ENCODE results near the gene CYB5R4. TPM values are rescaled to one million over a fixed set of nuclear protein-coding genes. Genes with fewer than 3 reads are reported as not detected.
A peak's percentile ranks its signal among the peaks of the same experiment; 100 is the strongest.

The CYB5R4 gene
- total and polyA plus RNA-seq, 2 experiments from 2014 or later = 4.1 to 17.5 TPM

- Histone ChIP-seq H4K20me1 (ENCODE audit: insufficient read depth) (peaks cover 4% of the 10 kb centered on the region; the same call in 1 of the 2 replicates), H3F3A (ENCODE audit: insufficient read depth) (no peaks in the 10 kb centered on the region), H3K4me2 (ENCODE audit: unreplicated experiment) (no peak overlapping the region), H2AFZ (no peak overlapping the region), H3K79me2 (ENCODE audit: insufficient read depth) (peaks cover 36% of the 10 kb centered on the region), H3K27me3 (replicated peaks; ENCODE audit: insufficient read depth) (no peaks in the 10 kb centered on the region), H3K9ac (no peak overlapping the region), H3K4me1 (ENCODE audit: insufficient read depth) (peaks cover 4% of the 10 kb centered on the region; the same call in 1 of the 2 replicates), H3K4me3 (no peak overlapping the region), H3K9me2 (ENCODE audit: insufficient read depth) (no peaks in the 10 kb centered on the region), H3K9me3 (ENCODE audit: low read depth) (no peaks in the 10 kb centered on the region), H3K36me3 (ENCODE audit: low read depth) (no peaks in the 10 kb centered on the region), H3K27ac (no peak overlapping the region)
- DNase-seq = no peak
- in situ Hi-C loops (cut with MboI) = loop anchor here (10.0 to 25.0 kb wide), 4 partner anchors 329 to 1461 kb away; partner anchors contain the start of gene TBX18
- 97 to 98% methylated on average over 6 of the region's 6 CpGs for WGBS, 2 experiments (ENCODE audit: low coverage in 1 of 2, low lambda C conversion rate in 2 of 2, missing lambda C conversion rate in 2 of 2)
- no peak for TF ChIP-seq EZH2phosphoT487 (IDR thresholded peaks at IDR 0.05; ENCODE audit: insufficient read depth, low read depth)
- TF ChIP-seq EZH2 (IDR thresholded peaks at IDR 0.05; ENCODE audit: insufficient read depth, poor library complexity, severe bottlenecking) = no peak
Observed at GRCh38 chr6:83875843-83876242, 16.4 kb downstream of the CYB5R4 start.

- Histone ChIP-seq H3K4me3 (no peak overlapping the region), H3F3A (ENCODE audit: insufficient read depth) (no peaks in the 10 kb centered on the region), H4K20me1 (ENCODE audit: insufficient read depth) (peaks cover 4% of the 10 kb centered on the region; the same call in 1 of the 2 replicates), H3K79me2 (ENCODE audit: insufficient read depth) (peaks cover 44% of the 10 kb centered on the region), H3K9me2 (ENCODE audit: insufficient read depth) (no peaks in the 10 kb centered on the region), H3K9ac (no peak overlapping the region), H2AFZ (no peak overlapping the region), H3K9me3 (ENCODE audit: low read depth) (no peaks in the 10 kb centered on the region), H3K27ac (no peak overlapping the region), H3K27me3 (replicated peaks; ENCODE audit: insufficient read depth) (no peaks in the 10 kb centered on the region), H3K4me1 (ENCODE audit: insufficient read depth) (peaks cover 4% of the 10 kb centered on the region; the same call in 1 of the 2 replicates), H3K36me3 (ENCODE audit: low read depth) (no peaks in the 10 kb centered on the region), H3K4me2 (ENCODE audit: unreplicated experiment) (no peak overlapping the region)
- no peak for DNase-seq
- no peak for TF ChIP-seq EZH2 (IDR thresholded peaks at IDR 0.05; ENCODE audit: insufficient read depth, poor library complexity, severe bottlenecking)
- TF ChIP-seq EZH2phosphoT487 (IDR thresholded peaks at IDR 0.05; ENCODE audit: insufficient read depth, low read depth) = no peak
- 69 to 78% methylated on average over 4 of the region's 4 CpGs for WGBS, 2 experiments (ENCODE audit: low coverage in 1 of 2, low lambda C conversion rate in 2 of 2, missing lambda C conversion rate in 2 of 2)
- in situ Hi-C loops (cut with MboI) = loop anchor here (10.0 to 25.0 kb wide), 4 partner anchors 326 to 1458 kb away; partner anchors contain the start of gene TBX18
Observed at GRCh38 chr6:83878902-83879644, 19.6 kb downstream of the CYB5R4 start.

GRCh38 chr6:83879746-83880145, 20.3 kb downstream of the CYB5R4 start:
- H3K27ac ChIP-seq = no peak overlapping the region
- no peaks in the 10 kb centered on the region for H3K9me3 ChIP-seq (ENCODE audit: low read depth)
- no peaks in the 10 kb centered on the region for H3K36me3 ChIP-seq (ENCODE audit: low read depth)
- H3K4me3 ChIP-seq = no peak overlapping the region
- no peak overlapping the region for H2AFZ ChIP-seq
- H3K79me2 ChIP-seq (ENCODE audit: insufficient read depth) = peaks cover 41% of the 10 kb centered on the region
- 67 to 73% methylated on average over 4 of the region's 4 CpGs for WGBS, 2 experiments (ENCODE audit: low coverage in 1 of 2, low lambda C conversion rate in 2 of 2, missing lambda C conversion rate in 2 of 2)
- no peak overlapping the region for H3K9ac ChIP-seq
- TF ChIP-seq EZH2phosphoT487 (IDR thresholded peaks at IDR 0.05; ENCODE audit: insufficient read depth, low read depth) (no peak), EZH2 (IDR thresholded peaks at IDR 0.05; ENCODE audit: insufficient read depth, poor library complexity, severe bottlenecking) (no peak)
- no peaks in the 10 kb centered on the region for H3K27me3 ChIP-seq (replicated peaks; ENCODE audit: insufficient read depth)
- in situ Hi-C loops (cut with MboI) = loop anchor here (10.0 to 25.0 kb wide), 4 partner anchors 325 to 1458 kb away; partner anchors contain the start of gene TBX18
- no peak overlapping the region for H3K4me2 ChIP-seq (ENCODE audit: unreplicated experiment)
- H3K4me1 ChIP-seq (ENCODE audit: insufficient read depth) = peaks cover 6% of the 10 kb centered on the region; the same call in 1 of the 2 replicates
- H3F3A ChIP-seq (ENCODE audit: insufficient read depth) = no peaks in the 10 kb centered on the region
- DNase-seq = peak; percentile 35
- H3K9me2 ChIP-seq (ENCODE audit: insufficient read depth) = no peaks in the 10 kb centered on the region
- peaks cover 4% of the 10 kb centered on the region; the same call in 1 of the 2 replicates for H4K20me1 ChIP-seq (ENCODE audit: insufficient read depth)

GRCh38 chr6:83883240-83883639, 23.8 kb downstream of the CYB5R4 start:
- WGBS, 2 experiments (ENCODE audit: low coverage in 1 of 2, low lambda C conversion rate in 2 of 2, missing lambda C conversion rate in 2 of 2) = 32 to 36% methylated on average over 2 of the region's 2 CpGs
- H3K36me3 ChIP-seq (ENCODE audit: low read depth) = no peaks in the 10 kb centered on the region
- in situ Hi-C loops (cut with MboI) = loop anchor here (25.0 kb wide), 3 partner anchors 679 to 1454 kb away; partner anchors contain the start of gene TBX18
- no peaks in the 10 kb centered on the region for H3K27me3 ChIP-seq (replicated peaks; ENCODE audit: insufficient read depth)
- H3K27ac ChIP-seq = no peak overlapping the region
- H3K9me3 ChIP-seq (ENCODE audit: low read depth) = no peaks in the 10 kb centered on the region
- TF ChIP-seq EZH2phosphoT487 (IDR thresholded peaks at IDR 0.05; ENCODE audit: insufficient read depth, low read depth) (no peak), EZH2 (IDR thresholded peaks at IDR 0.05; ENCODE audit: insufficient read depth, poor library complexity, severe bottlenecking) (no peak)
- H3F3A ChIP-seq (ENCODE audit: insufficient read depth) = no peaks in the 10 kb centered on the region
- H3K9me2 ChIP-seq (ENCODE audit: insufficient read depth) = no peaks in the 10 kb centered on the region
- H3K9ac ChIP-seq = no peak overlapping the region
- H4K20me1 ChIP-seq (ENCODE audit: insufficient read depth) = no peaks in the 10 kb centered on the region
- H3K4me2 ChIP-seq (ENCODE audit: unreplicated experiment) = no peak overlapping the region
- H3K79me2 ChIP-seq (ENCODE audit: insufficient read depth) = peaks cover 37% of the 10 kb centered on the region
- no peak overlapping the region for H3K4me3 ChIP-seq
- no peak for DNase-seq
- no peak overlapping the region for H2AFZ ChIP-seq
- 0 out of 2 replicates have a peak, but pooled peaks cover 3% of the 10 kb centered on the region for H3K4me1 ChIP-seq (ENCODE audit: insufficient read depth)
